Fibroblast of lung (primary cell): Measurements from ENCODE around the gene TVP23C. TPM values are rescaled to one million over a fixed set of nuclear protein-coding genes. Genes with fewer than 3 reads are reported as not detected.

ENCODE experiments used
- DNase-seq, 2 donors: peaks; one replicate each; pipeline versions ENCODE4 v3.0.0 to v3.0.0-alpha.2; 2010; ENCODE audit warnings: low read depth in 2 of 2
- H2AFZ ChIP-seq: 2 replicates; pipeline ENCODE4 v1.5.1; 2012; ENCODE audit warnings: low read length, control low read depth, inconsistent platforms
- H3K27ac ChIP-seq: 2 replicates; pipeline ENCODE4 v1.5.1; 2011; ENCODE audit warnings: low read length, control low read depth; ENCODE audit not compliant: insufficient read depth
- H3K27me3 ChIP-seq: 2 replicates; pipeline ENCODE4 v1.5.1; 2011; ENCODE audit warnings: mild to moderate bottlenecking, low read length; ENCODE audit not compliant: control insufficient read depth, insufficient read depth
- H3K36me3 ChIP-seq: 2 replicates; pipeline ENCODE4 v1.5.1; 2011; ENCODE audit warnings: low read length; ENCODE audit not compliant: control insufficient read depth, insufficient read depth
- H3K4me1 ChIP-seq: 2 replicates; pipeline ENCODE4 v1.5.1; 2011; ENCODE audit warnings: low read length; ENCODE audit not compliant: control insufficient read depth, insufficient read depth; ENCODE audit errors: extremely low read depth
- H3K4me2 ChIP-seq: 2 replicates; pipeline ENCODE4 v1.5.1; 2011; ENCODE audit warnings: low read length, control low read depth; ENCODE audit not compliant: insufficient read depth; ENCODE audit errors: extremely low read depth
- H3K4me3 ChIP-seq, 4 experiments: fragments of 200-600 bp in 1 of 4; sonication (generic) in 1 of 4; replicated peaks in 1 of 4; 2 replicates each; pipeline ENCODE4 v1.5.1; 2011 to 2016; ENCODE audit warnings: low read length in 4 of 4, low read depth in 3 of 4, mild to moderate bottlenecking in 3 of 4, control low read depth in 2 of 4, inconsistent platforms in 1 of 4, mixed read lengths in 1 of 4; ENCODE audit not compliant: insufficient read depth in 1 of 4; ENCODE audit errors: control extremely low read depth in 1 of 4
- H3K79me2 ChIP-seq: 2 replicates; pipeline ENCODE4 v1.5.1; 2012; ENCODE audit warnings: mild to moderate bottlenecking, low read length, inconsistent platforms; ENCODE audit not compliant: control insufficient read depth, insufficient read depth
- H3K9ac ChIP-seq: 2 replicates; pipeline ENCODE4 v1.5.1; 2011; ENCODE audit warnings: mild to moderate bottlenecking, low read length, control low read depth; ENCODE audit not compliant: insufficient read depth
- H3K9me3 ChIP-seq: 2 replicates; pipeline ENCODE4 v1.5.1; 2012; ENCODE audit warnings: low read depth, low read length; ENCODE audit not compliant: control insufficient read depth, insufficient read depth
- H4K20me1 ChIP-seq: 2 replicates; pipeline ENCODE4 v1.5.1; 2011; ENCODE audit warnings: low read length; ENCODE audit not compliant: control insufficient read depth, insufficient read depth; ENCODE audit errors: extremely low read depth
- CTCF ChIP-seq, 2 donors: IDR thresholded peaks in 1 of 2; conservative IDR thresholded peaks in 1 of 2; 1 replicate in 1 of 2; 2 replicates in 1 of 2; pipeline ENCODE4 v1.5.1; 2011 to 2012; ENCODE audit warnings: low read length in 2 of 2, control low read depth in 1 of 2, inconsistent platforms in 1 of 2, low read depth in 1 of 2, mild to moderate bottlenecking in 1 of 2
- EZH2 ChIP-seq: IDR thresholded peaks from 2 replicates; pipeline ENCODE4 v1.5.1; 2012; ENCODE audit warnings: low read length, control low read depth, mild to moderate bottlenecking; ENCODE audit errors: missing control alignments
- polyA plus RNA-seq, 2 donors: library from polyadenylated mRNA; depleted of rRNA in 1 of 2; stranded (reverse) in 1 of 2; unstranded in 1 of 2; fragments of >200 nt; gene quantifications; 2 replicates each; pipeline ENCODE4 v1.2.1, GENCODE V29; 2011 to 2012; ENCODE audit warnings: missing spikeins in 1 of 2
- total RNA-seq: library from RNA; depleted of rRNA; stranded (reverse); fragments of >200 nt; gene quantifications from 2 replicates; pipeline ENCODE4 v1.2.1, GENCODE V29; 2014

The TVP23C gene
- total and polyA plus RNA-seq, 2 donors (not counting 1 experiment from before 2014, with no cell fraction given) = 7.0 to 25.1 TPM

GRCh38 chr17:15470536-15470935 lies 92.7 kb downstream of the TVP23C start:
- Histone ChIP-seq H3K36me3 (no peaks in the 10 kb centered on the region), H3K27ac (no peak overlapping the region), H3K9me3 (no peaks in the 10 kb centered on the region), H4K20me1 (no peaks in the 10 kb centered on the region), H3K79me2 (no peaks in the 10 kb centered on the region), H3K9ac (no peak overlapping the region), H3K4me2 (no peak overlapping the region), H3K4me3 (no peak overlapping the region), H3K4me1 (peaks cover 2% of the 10 kb centered on the region), H3K27me3 (no peaks in the 10 kb centered on the region), H2AFZ (no peak overlapping the region)
- TF ChIP-seq CTCF (conservative IDR thresholded peaks at IDR 0.05 in 1 of 2, IDR thresholded peaks at IDR 0.05 in 1 of 2; ENCODE audit: low read depth in 1 of 2, low read length in 2 of 2) (no peak), EZH2 (no peak)
- DNase-seq = no peak

GRCh38 chr17:15469260-15469659 lies 94.0 kb downstream of the TVP23C start:
- no peak overlapping the region for H3K27ac ChIP-seq

DNA sequence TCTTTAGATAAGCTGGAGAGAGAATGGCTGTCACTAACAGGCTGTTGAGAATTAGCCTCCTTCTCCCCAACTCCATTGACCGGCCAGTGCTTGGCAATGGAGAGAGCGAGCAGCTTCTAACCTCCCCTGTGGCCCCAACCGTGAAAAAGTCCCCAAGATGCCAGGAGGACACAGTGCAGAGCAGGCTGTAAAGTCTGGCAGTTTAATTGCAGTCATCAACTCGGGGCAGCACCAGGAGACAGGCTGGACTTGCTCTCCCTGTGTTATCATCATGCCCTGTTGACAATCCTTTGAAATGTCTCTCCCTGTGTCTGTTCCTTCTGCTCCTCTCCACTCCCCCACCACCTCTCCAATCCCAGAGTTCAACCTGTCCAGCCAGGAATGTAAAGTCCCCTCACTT lies 95.2 kb downstream of the TVP23C start:
- Histone ChIP-seq H3K79me2 (no peaks in the 10 kb centered on the region), H3K36me3 (no peaks in the 10 kb centered on the region), H3K27me3 (peaks cover 3% of the 10 kb centered on the region), H2AFZ (no peak overlapping the region), H3K27ac (no peak overlapping the region), H4K20me1 (no peaks in the 10 kb centered on the region), H3K9me3 (no peaks in the 10 kb centered on the region), H3K4me1 (peaks cover 14% of the 10 kb centered on the region), H3K9ac (no peak overlapping the region), H3K4me2 (no peak overlapping the region), H3K4me3 (no peak overlapping the region)
- TF ChIP-seq CTCF (conservative IDR thresholded peaks at IDR 0.05 in 1 of 2, IDR thresholded peaks at IDR 0.05 in 1 of 2; ENCODE audit: low read depth in 1 of 2, low read length in 2 of 2) = no peak
- DNase-seq = no peak

More at GRCh38 chr17:15469260-15469659, 94.0 kb downstream of the TVP23C start:
- TF ChIP-seq CTCF (conservative IDR thresholded peaks at IDR 0.05 in 1 of 2, IDR thresholded peaks at IDR 0.05 in 1 of 2; ENCODE audit: low read depth in 1 of 2, low read length in 2 of 2) = no peak
- no peak for TF ChIP-seq EZH2
- H3K79me2 ChIP-seq = no peaks in the 10 kb centered on the region
- no peak overlapping the region for H2AFZ ChIP-seq
- H3K4me2 ChIP-seq = no peak overlapping the region
- peak in 1 of 2 donors; percentile 95 for DNase-seq
- peaks cover 3% of the 10 kb centered on the region for H3K27me3 ChIP-seq
- no peaks in the 10 kb centered on the region for H3K36me3 ChIP-seq
- H3K9ac ChIP-seq = no peak overlapping the region
- no peak overlapping the region for H3K4me3 ChIP-seq
- no peaks in the 10 kb centered on the region for H4K20me1 ChIP-seq
- no peaks in the 10 kb centered on the region for H3K9me3 ChIP-seq
- H3K4me1 ChIP-seq = peaks cover 6% of the 10 kb centered on the region
